Skeletal muscle satellite cell (primary cell): ENCODE results near the gene OR56A5.
"Not testable (repeated sequence)": the region's sequence is repeated elsewhere in the genome, so short reads cannot be mapped to it uniquely, and the experiment has no call there.

Experiments used
- H3K27me3 ChIP-seq: 2 replicates; pipeline ENCODE4 v1.7.0; 2013; ENCODE audit warnings: low read length; ENCODE audit not compliant: control insufficient read depth, insufficient read depth
- H3K36me3 ChIP-seq: 2 replicates; pipeline ENCODE4 v1.7.0; 2013; ENCODE audit warnings: mild to moderate bottlenecking, control low read depth, low read length; ENCODE audit not compliant: insufficient read depth
- H3K4me1 ChIP-seq: 2 replicates; pipeline ENCODE4 v1.7.0; 2013; ENCODE audit warnings: low read length; ENCODE audit not compliant: control insufficient read depth, insufficient read depth
- H3K4me2 ChIP-seq: 2 replicates; pipeline ENCODE4 v1.7.0; 2013; ENCODE audit warnings: mild to moderate bottlenecking, low read length
- H3K4me3 ChIP-seq: 2 replicates; pipeline ENCODE4 v1.7.0; 2013; ENCODE audit warnings: low read length
- H3K9ac ChIP-seq: 2 replicates; pipeline ENCODE4 v1.7.0; 2013; ENCODE audit warnings: mild to moderate bottlenecking, low read depth, low read length, moderate library complexity
- H3K9me3 ChIP-seq: replicated peaks from 2 replicates; pipeline ENCODE4 v1.7.0; 2013; ENCODE audit warnings: mild to moderate bottlenecking, control low read depth, low read length

The OR56A5 gene

GRCh38 chr11:5983443-5983842 is 15.1 kb upstream of the OR56A5 start:
- no peaks in the 10 kb centered on the region for H3K4me1 ChIP-seq
- no peaks in the 10 kb centered on the region for H3K27me3 ChIP-seq
- H3K9me3 ChIP-seq = no peaks in the 10 kb centered on the region
- H3K9ac ChIP-seq = no peak overlapping the region
- H3K36me3 ChIP-seq = no peaks in the 10 kb centered on the region
- H3K4me3 ChIP-seq = no peak overlapping the region
- no peak overlapping the region for H3K4me2 ChIP-seq

GRCh38 chr11:5973530-5973929 is 5.2 kb upstream of the OR56A5 start:
- no peak overlapping the region for H3K9ac ChIP-seq
- H3K27me3 ChIP-seq = no peaks in the 10 kb centered on the region
- H3K9me3 ChIP-seq = no peaks in the 10 kb centered on the region
- H3K4me3 ChIP-seq = no peak overlapping the region
- H3K4me1 ChIP-seq = no peaks in the 10 kb centered on the region
- no peaks in the 10 kb centered on the region for H3K36me3 ChIP-seq
- no peak overlapping the region for H3K4me2 ChIP-seq

- H3K4me1 ChIP-seq = no peaks in the 10 kb centered on the region
- no peak overlapping the region for H3K4me3 ChIP-seq
- H3K9ac ChIP-seq = no peak overlapping the region
- no peaks in the 10 kb centered on the region for H3K27me3 ChIP-seq
- H3K4me2 ChIP-seq = no peak overlapping the region
- no peaks in the 10 kb centered on the region for H3K36me3 ChIP-seq
- H3K9me3 ChIP-seq = no peaks in the 10 kb centered on the region
These were observed 586 bp downstream of the OR56A5 start for GRCh38 chr11:5967708-5968107.

- Histone ChIP-seq H3K27me3 (no peaks in the 10 kb centered on the region), H3K9ac (no peak overlapping the region), H3K4me3 (no peak overlapping the region), H3K4me1 (no peaks in the 10 kb centered on the region), H3K36me3 (no peaks in the 10 kb centered on the region), H3K4me2 (no peak overlapping the region), H3K9me3 (no peaks in the 10 kb centered on the region)
These were observed 1.3 kb downstream of the OR56A5 start for GRCh38 chr11:5966958-5967357.

GRCh38 chr11:5960704-5961320 is 7.5 kb downstream of the OR56A5 start:
- not testable (repeated sequence) for H3K9ac ChIP-seq, H3K36me3 ChIP-seq, H3K9me3 ChIP-seq, H3K27me3 ChIP-seq, H3K4me3 ChIP-seq, H3K4me1 ChIP-seq, H3K4me2 ChIP-seq

- Histone ChIP-seq H3K4me3 (no peak overlapping the region), H3K4me2 (no peak overlapping the region), H3K36me3 (no peaks in the 10 kb centered on the region), H3K9me3 (no peaks in the 10 kb centered on the region), H3K27me3 (no peaks in the 10 kb centered on the region), H3K4me1 (no peaks in the 10 kb centered on the region), H3K9ac (no peak overlapping the region)
These were observed 12.7 kb downstream of the OR56A5 start for GRCh38 chr11:5955586-5955985.

GRCh38 chr11:5941951-5942350 is 26.3 kb downstream of the OR56A5 start, which contains the start of gene OR56A3:
Gene OR56A3, plus strand, starts transcription at chr11:5942251. Its CDS starts 5,096 bp downstream, at chr11:5947347.
- Histone ChIP-seq H3K4me2 (no peak within 1 kb of the TSS), H3K27me3 (no peaks in the 10 kb centered on the region), H3K9ac (no peak within 1 kb of the TSS), H3K9me3 (no peaks in the 10 kb centered on the region), H3K4me1 (no peaks in the 10 kb centered on the region), H3K4me3 (no peak within 1 kb of the TSS), H3K36me3 (no peaks in the 10 kb centered on the region)

GRCh38 chr11:5940748-5941147 is 27.5 kb downstream of the OR56A5 start:
- Histone ChIP-seq H3K4me1 (no peaks in the 10 kb centered on the region), H3K9me3 (no peaks in the 10 kb centered on the region), H3K36me3 (no peaks in the 10 kb centered on the region), H3K4me3 (no peak overlapping the region), H3K27me3 (no peaks in the 10 kb centered on the region), H3K4me2 (no peak overlapping the region), H3K9ac (no peak overlapping the region)

- Histone ChIP-seq H3K36me3 (no peaks in the 10 kb centered on the region), H3K4me2 (no peak overlapping the region), H3K27me3 (no peaks in the 10 kb centered on the region), H3K4me1 (no peaks in the 10 kb centered on the region), H3K9ac (no peak overlapping the region), H3K9me3 (no peaks in the 10 kb centered on the region), H3K4me3 (no peak overlapping the region)
These were observed 29.7 kb downstream of the OR56A5 start for GRCh38 chr11:5938603-5938965.

GRCh38 chr11:5937868-5938602 is 30.3 kb downstream of the OR56A5 start:
- Histone ChIP-seq H3K4me1 (no peaks in the 10 kb centered on the region), H3K9me3 (peaks cover 3% of the 10 kb centered on the region), H3K36me3 (no peaks in the 10 kb centered on the region), H3K27me3 (no peaks in the 10 kb centered on the region), H3K9ac (no peak overlapping the region), H3K4me3 (no peak overlapping the region), H3K4me2 (no peak overlapping the region)

- Histone ChIP-seq H3K36me3 (no peaks in the 10 kb centered on the region), H3K9me3 (peaks cover 3% of the 10 kb centered on the region), H3K4me3 (no peak overlapping the region), H3K4me2 (no peak overlapping the region), H3K4me1 (no peaks in the 10 kb centered on the region), H3K27me3 (no peaks in the 10 kb centered on the region), H3K9ac (no peak overlapping the region)
These were observed 35.2 kb downstream of the OR56A5 start for GRCh38 chr11:5933116-5933515.

- Histone ChIP-seq H3K27me3 (no peaks in the 10 kb centered on the region), H3K4me1 (no peaks in the 10 kb centered on the region), H3K9me3 (peaks cover 3% of the 10 kb centered on the region), H3K36me3 (no peaks in the 10 kb centered on the region), H3K9ac (no peak overlapping the region), H3K4me2 (no peak overlapping the region), H3K4me3 (no peak overlapping the region)
These were observed 35.6 kb downstream of the OR56A5 start for GRCh38 chr11:5932671-5933070.
